GM23338 (cell line): ENCODE data around the gene PLD6. TPM values are rescaled to one million over a fixed set of nuclear protein-coding genes. Genes with fewer than 3 reads are reported as not detected.

ENCODE experiments used
- ATAC-seq: fragments of 200-7000 bp; cut with Tn5 transposase; 3 replicates; pipeline ENCODE4 v1.9.1; 2020
- DNase-seq: peaks from one replicate; pipeline ENCODE4 v3.0.0-alpha.2; 2015; ENCODE audit warnings: low spot score
- H2AFZ ChIP-seq: fragments of 200-600 bp; sonication (generic); 2 replicates; pipeline ENCODE4 v1.8.0; 2016; ENCODE audit warnings: antibody characterized with exemption, mild to moderate bottlenecking, moderate library complexity
- H3F3A ChIP-seq: fragments of 200-600 bp; sonication (generic); replicated peaks from 2 replicates; pipeline ENCODE4 v1.8.0; 2017; ENCODE audit warnings: antibody characterized with exemption, mixed run types, low read depth
- H3K27ac ChIP-seq: fragments of 200-600 bp; sonication (generic); 2 replicates; pipeline ENCODE4 v1.6.1; 2016; ENCODE audit warnings: low read depth
- H3K27me3 ChIP-seq: fragments of 200-600 bp; sonication (generic); 2 replicates; pipeline ENCODE4 v1.8.0; 2016; ENCODE audit warnings: mild to moderate bottlenecking, mixed run types, moderate library complexity; ENCODE audit not compliant: insufficient read depth
- H3K36me3 ChIP-seq: fragments of 200-600 bp; sonication (generic); 2 replicates; pipeline ENCODE4 v1.8.0; 2016; ENCODE audit warnings: mild to moderate bottlenecking; ENCODE audit not compliant: insufficient read depth
- H3K4me1 ChIP-seq: fragments of 200-600 bp; sonication (generic); 2 replicates; pipeline ENCODE4 v1.8.0; 2016; ENCODE audit warnings: mild to moderate bottlenecking, moderate library complexity; ENCODE audit not compliant: insufficient read depth
- H3K4me2 ChIP-seq: fragments of 200-600 bp; sonication (generic); 2 replicates; pipeline ENCODE4 v1.7.1; 2017; ENCODE audit warnings: mixed run types
- H3K4me3 ChIP-seq: fragments of 200-600 bp; sonication (generic); 2 replicates; pipeline ENCODE4 v1.6.1; 2016; ENCODE audit warnings: mixed run types
- H3K79me2 ChIP-seq: fragments of 200-600 bp; sonication (generic); replicated peaks from 2 replicates; pipeline ENCODE4 v1.8.0; 2017; ENCODE audit warnings: mild to moderate bottlenecking; ENCODE audit not compliant: insufficient read depth
- H3K9me2 ChIP-seq: fragments of 200-600 bp; sonication (generic); 2 replicates; pipeline ENCODE4 v1.8.0; 2017; ENCODE audit not compliant: insufficient read depth
- H4K20me1 ChIP-seq: fragments of 200-600 bp; sonication (generic); replicated peaks from 2 replicates; pipeline ENCODE4 v1.8.0; 2017; ENCODE audit warnings: mild to moderate bottlenecking; ENCODE audit not compliant: insufficient read depth
- H3K27ac Mint-ChIP-seq: 2 replicates; pipeline ENCODE4 v1.8.0; 2020; ENCODE audit warnings: inconsistent platforms, mild to moderate bottlenecking, moderate library complexity, mixed read lengths
- H3K27me3 Mint-ChIP-seq: 3 replicates; pipeline ENCODE4 v1.8.0; 2022; ENCODE audit warnings: low read depth, mild to moderate bottlenecking, moderate library complexity, mixed read lengths, inconsistent platforms; ENCODE audit not compliant: insufficient read depth, poor library complexity
- H3K36me3 Mint-ChIP-seq: 3 replicates; pipeline ENCODE4 v1.8.0; 2021; ENCODE audit warnings: low read depth, mild to moderate bottlenecking, inconsistent platforms, moderate library complexity, mixed read lengths
- H3K4me1 Mint-ChIP-seq: 3 replicates; pipeline ENCODE4 v1.8.0; 2020; ENCODE audit warnings: mild to moderate bottlenecking, inconsistent platforms, mixed read lengths
- H3K4me3 Mint-ChIP-seq: 3 replicates; pipeline ENCODE4 v1.8.0; 2021; ENCODE audit warnings: moderate library complexity, mild to moderate bottlenecking, inconsistent platforms, mixed read lengths
- H3K9me3 Mint-ChIP-seq: 3 replicates; pipeline ENCODE4 v1.8.0; 2020; ENCODE audit warnings: moderate library complexity, mild to moderate bottlenecking, inconsistent platforms, mixed read lengths
- CREB1 ChIP-seq: fragments of 250-450 bp; sonication (Bioruptor Pico); IDR thresholded peaks from 2 replicates; pipeline ENCODE4 v1.5.0; 2020; ENCODE audit warnings: low read depth, mild to moderate bottlenecking, moderate library complexity
- CTCF ChIP-seq, 2 experiments: fragments of 200-600 bp in 1 of 2; sonication (generic) in 1 of 2; conservative IDR thresholded peaks; 2 replicates each; pipeline versions ENCODE4 v1.5.1 to v1.6.1; 2016 to 2017; ENCODE audit warnings: antibody characterized with exemption in 2 of 2, low read depth in 2 of 2, mild to moderate bottlenecking in 2 of 2, moderate library complexity in 1 of 2
- EZH2phosphoT487 ChIP-seq: fragments of 200-600 bp; sonication (generic); IDR thresholded peaks from one replicate; pipeline ENCODE4 v1.8.1; 2018; ENCODE audit warnings: antibody characterized with exemption; ENCODE audit not compliant: unreplicated experiment
- ZNF114 ChIP-seq: fragments of 250-450 bp; sonication (Bioruptor Pico); IDR thresholded peaks from 2 replicates; pipeline ENCODE4 v1.5.0; 2020; ENCODE audit warnings: mild to moderate bottlenecking, moderate library complexity
- ZNF331 ChIP-seq: fragments of 250-450 bp; sonication (Bioruptor Pico); IDR thresholded peaks from 2 replicates; pipeline ENCODE4 v1.5.0; 2020; ENCODE audit warnings: low read depth, mild to moderate bottlenecking, moderate library complexity
- polyA plus RNA-seq: library from polyadenylated mRNA; unstranded; fragments of >200 nt; fragmentation: Nextera tagmentation; extraction: Ambion mirVana; gene quantifications from 2 replicates; pipeline ENCODE4 v1.2.1, GENCODE V29; 2016
- total RNA-seq: library from RNA; depleted of rRNA; stranded (reverse); fragments of >200 nt; shearing (Covaris generic); gene quantifications from 2 replicates; pipeline ENCODE4 v1.2.3, GENCODE V29; 2014
- TF ChIP-seq, protein P1 (sequence below): IDR thresholded peaks from one replicate; pipeline ENCODE4 v1.6.1; 2018; ENCODE audit warnings: antibody characterized with exemption; ENCODE audit not compliant: unreplicated experiment
- TF ChIP-seq, protein P2 (sequence below): fragments of 250-450 bp; sonication (Bioruptor Pico); IDR thresholded peaks from 2 replicates; pipeline ENCODE4 v1.5.0; 2020; ENCODE audit warnings: mild to moderate bottlenecking, moderate library complexity

PLD6 gene
- total and polyA plus RNA-seq, 2 experiments from 2014 or later: not detected

GRCh38 chr17:17229416-17230384 is 23.6 kb upstream of the PLD6 start:
- H3K27me3 ChIP-seq: no peaks in the 10 kb centered on the region
- no peak for DNase-seq
- peaks cover 22% of the 10 kb centered on the region for H3K79me2 ChIP-seq
- no peaks in the 10 kb centered on the region for H3K4me1 Mint-ChIP-seq
- peaks cover 12% of the 10 kb centered on the region for H3K27me3 Mint-ChIP-seq
- H3K4me3 ChIP-seq: no peak overlapping the region
- no peaks in the 10 kb centered on the region for H3F3A ChIP-seq
- no peaks in the 10 kb centered on the region for H3K9me3 Mint-ChIP-seq
- no peaks in the 10 kb centered on the region for H3K4me1 ChIP-seq
- TF ChIP-seq ZNF331 (CRISPR knock-in tag) (no peak), CTCF (conservative IDR thresholded peaks at IDR 0.05; ENCODE audit: low read depth in 2 of 2) (no peak), ZNF114 (CRISPR knock-in tag) (no peak), CREB1 (no peak), EZH2phosphoT487 (no peak)
- TF ChIP-seq, protein P1, sequence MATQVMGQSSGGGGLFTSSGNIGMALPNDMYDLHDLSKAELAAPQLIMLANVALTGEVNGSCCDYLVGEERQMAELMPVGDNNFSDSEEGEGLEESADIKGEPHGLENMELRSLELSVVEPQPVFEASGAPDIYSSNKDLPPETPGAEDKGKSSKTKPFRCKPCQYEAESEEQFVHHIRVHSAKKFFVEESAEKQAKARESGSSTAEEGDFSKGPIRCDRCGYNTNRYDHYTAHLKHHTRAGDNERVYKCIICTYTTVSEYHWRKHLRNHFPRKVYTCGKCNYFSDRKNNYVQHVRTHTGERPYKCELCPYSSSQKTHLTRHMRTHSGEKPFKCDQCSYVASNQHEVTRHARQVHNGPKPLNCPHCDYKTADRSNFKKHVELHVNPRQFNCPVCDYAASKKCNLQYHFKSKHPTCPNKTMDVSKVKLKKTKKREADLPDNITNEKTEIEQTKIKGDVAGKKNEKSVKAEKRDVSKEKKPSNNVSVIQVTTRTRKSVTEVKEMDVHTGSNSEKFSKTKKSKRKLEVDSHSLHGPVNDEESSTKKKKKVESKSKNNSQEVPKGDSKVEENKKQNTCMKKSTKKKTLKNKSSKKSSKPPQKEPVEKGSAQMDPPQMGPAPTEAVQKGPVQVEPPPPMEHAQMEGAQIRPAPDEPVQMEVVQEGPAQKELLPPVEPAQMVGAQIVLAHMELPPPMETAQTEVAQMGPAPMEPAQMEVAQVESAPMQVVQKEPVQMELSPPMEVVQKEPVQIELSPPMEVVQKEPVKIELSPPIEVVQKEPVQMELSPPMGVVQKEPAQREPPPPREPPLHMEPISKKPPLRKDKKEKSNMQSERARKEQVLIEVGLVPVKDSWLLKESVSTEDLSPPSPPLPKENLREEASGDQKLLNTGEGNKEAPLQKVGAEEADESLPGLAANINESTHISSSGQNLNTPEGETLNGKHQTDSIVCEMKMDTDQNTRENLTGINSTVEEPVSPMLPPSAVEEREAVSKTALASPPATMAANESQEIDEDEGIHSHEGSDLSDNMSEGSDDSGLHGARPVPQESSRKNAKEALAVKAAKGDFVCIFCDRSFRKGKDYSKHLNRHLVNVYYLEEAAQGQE: no peak
- TF ChIP-seq, protein P2, sequence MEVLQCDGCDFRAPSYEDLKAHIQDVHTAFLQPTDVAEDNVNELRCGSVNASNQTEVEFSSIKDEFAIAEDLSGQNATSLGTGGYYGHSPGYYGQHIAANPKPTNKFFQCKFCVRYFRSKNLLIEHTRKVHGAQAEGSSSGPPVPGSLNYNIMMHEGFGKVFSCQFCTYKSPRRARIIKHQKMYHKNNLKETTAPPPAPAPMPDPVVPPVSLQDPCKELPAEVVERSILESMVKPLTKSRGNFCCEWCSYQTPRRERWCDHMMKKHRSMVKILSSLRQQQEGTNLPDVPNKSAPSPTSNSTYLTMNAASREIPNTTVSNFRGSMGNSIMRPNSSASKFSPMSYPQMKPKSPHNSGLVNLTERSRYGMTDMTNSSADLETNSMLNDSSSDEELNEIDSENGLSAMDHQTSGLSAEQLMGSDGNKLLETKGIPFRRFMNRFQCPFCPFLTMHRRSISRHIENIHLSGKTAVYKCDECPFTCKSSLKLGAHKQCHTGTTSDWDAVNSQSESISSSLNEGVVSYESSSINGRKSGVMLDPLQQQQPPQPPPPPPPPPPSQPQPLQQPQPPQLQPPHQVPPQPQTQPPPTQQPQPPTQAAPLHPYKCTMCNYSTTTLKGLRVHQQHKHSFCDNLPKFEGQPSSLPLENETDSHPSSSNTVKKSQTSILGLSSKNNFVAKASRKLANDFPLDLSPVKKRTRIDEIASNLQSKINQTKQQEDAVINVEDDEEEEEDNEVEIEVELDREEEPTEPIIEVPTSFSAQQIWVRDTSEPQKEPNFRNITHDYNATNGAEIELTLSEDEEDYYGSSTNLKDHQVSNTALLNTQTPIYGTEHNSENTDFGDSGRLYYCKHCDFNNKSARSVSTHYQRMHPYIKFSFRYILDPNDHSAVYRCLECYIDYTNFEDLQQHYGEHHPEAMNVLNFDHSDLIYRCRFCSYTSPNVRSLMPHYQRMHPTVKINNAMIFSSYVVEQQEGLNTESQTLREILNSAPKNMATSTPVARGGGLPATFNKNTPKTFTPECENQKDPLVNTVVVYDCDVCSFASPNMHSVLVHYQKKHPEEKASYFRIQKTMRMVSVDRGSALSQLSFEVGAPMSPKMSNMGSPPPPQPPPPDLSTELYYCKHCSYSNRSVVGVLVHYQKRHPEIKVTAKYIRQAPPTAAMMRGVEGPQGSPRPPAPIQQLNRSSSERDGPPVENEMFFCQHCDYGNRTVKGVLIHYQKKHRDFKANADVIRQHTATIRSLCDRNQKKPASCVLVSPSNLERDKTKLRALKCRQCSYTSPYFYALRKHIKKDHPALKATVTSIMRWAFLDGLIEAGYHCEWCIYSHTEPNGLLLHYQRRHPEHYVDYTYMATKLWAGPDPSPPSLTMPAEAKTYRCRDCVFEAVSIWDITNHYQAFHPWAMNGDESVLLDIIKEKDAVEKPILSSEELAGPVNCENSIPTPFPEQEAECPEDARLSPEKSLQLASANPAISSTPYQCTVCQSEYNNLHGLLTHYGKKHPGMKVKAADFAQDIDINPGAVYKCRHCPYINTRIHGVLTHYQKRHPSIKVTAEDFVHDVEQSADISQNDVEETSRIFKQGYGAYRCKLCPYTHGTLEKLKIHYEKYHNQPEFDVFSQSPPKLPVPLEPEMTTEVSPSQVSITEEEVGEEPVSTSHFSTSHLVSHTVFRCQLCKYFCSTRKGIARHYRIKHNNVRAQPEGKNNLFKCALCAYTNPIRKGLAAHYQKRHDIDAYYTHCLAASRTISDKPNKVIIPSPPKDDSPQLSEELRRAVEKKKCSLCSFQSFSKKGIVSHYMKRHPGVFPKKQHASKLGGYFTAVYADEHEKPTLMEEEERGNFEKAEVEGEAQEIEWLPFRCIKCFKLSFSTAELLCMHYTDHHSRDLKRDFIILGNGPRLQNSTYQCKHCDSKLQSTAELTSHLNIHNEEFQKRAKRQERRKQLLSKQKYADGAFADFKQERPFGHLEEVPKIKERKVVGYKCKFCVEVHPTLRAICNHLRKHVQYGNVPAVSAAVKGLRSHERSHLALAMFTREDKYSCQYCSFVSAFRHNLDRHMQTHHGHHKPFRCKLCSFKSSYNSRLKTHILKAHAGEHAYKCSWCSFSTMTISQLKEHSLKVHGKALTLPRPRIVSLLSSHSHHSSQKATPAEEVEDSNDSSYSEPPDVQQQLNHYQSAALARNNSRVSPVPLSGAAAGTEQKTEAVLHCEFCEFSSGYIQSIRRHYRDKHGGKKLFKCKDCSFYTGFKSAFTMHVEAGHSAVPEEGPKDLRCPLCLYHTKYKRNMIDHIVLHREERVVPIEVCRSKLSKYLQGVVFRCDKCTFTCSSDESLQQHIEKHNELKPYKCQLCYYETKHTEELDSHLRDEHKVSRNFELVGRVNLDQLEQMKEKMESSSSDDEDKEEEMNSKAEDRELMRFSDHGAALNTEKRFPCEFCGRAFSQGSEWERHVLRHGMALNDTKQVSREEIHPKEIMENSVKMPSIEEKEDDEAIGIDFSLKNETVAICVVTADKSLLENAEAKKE (CRISPR knock-in tag): no peak
- no peak overlapping the region for H3K27ac ChIP-seq
- no peak overlapping the region for H2AFZ ChIP-seq
- H3K36me3 Mint-ChIP-seq: peaks cover 63% of the 10 kb centered on the region
- ATAC-seq: no peak
- peaks cover 4% of the 10 kb centered on the region; the same call in 1 of the 2 replicates for H4K20me1 ChIP-seq
- H3K9me2 ChIP-seq: no peaks in the 10 kb centered on the region
- no peak overlapping the region for H3K4me2 ChIP-seq
- no peak overlapping the region for H3K4me3 Mint-ChIP-seq
- H3K36me3 ChIP-seq: peaks cover 20% of the 10 kb centered on the region
- no peak overlapping the region for H3K27ac Mint-ChIP-seq
